ENCODE data around the gene ETHE1. TPM values are rescaled to one million over a fixed set of nuclear protein-coding genes. Genes with fewer than 3 reads are reported as not detected.

Gene ETHE1
- total RNA-seq, 1 donor from 2014 or later = 16.3 TPM

DNA sequence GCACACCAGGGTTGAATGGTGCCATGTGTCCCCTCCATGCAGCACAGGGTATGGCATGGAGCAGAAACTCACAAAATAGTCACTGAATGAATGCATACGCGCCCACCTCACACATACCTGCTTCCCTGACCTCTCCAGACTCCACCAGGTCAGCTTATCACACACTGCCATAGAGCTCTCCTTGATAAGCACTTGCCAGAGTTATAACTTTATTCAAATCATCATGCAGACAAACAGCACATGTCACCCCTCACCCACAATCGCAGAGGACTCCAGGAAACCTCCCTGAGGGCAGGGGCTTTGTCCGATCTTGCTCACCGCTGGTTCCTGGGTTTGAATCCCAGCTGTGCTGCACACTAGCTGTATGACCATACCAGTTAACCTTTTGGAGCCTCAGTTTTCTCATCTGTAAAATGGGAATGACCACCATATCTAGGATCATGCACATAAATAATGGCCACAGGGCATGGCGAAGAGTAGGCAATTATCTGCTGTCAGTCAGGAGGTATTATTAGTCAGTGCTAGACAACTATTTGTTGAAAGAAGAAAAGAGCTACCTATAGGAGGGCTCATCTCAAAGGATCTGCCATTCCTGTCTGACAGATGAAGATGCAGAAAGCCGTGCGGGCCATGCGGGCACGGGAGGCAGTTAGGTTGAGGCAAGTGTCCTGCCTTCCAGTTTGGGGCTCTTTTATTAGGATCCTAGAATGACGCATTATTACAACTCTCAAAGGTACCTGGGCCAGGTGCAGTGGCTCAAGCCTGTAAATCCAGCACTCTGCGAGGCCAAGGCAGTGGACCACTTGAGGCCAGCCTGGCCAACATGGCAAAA lies 34.4 kb upstream of the ETHE1 start:
- DNase-seq = no peak
- CTCF ChIA-PET = interaction anchor here (1.0 kb wide), 1 partner anchor 114 kb away, joined by 3 read pairs; no protein-coding TSS in a partner anchor
- peaks cover 26% of the 10 kb centered on the region for H3K36me3 Mint-ChIP-seq (ENCODE audit: low read depth)
- no peak for ATAC-seq (ENCODE audit: low read depth)
- H3K27ac Mint-ChIP-seq = peak overlapping the region; percentile 93
- intact Hi-C loops (cut with micrococcal nuclease) = loop anchor here (10.0 kb wide), 1 partner anchor 223 kb away; the partner anchor contains the start of gene KCNN4
- no peak overlapping the region for H3K4me3 Mint-ChIP-seq
- no peaks in the 10 kb centered on the region for H3K9me3 Mint-ChIP-seq
- H3K27me3 Mint-ChIP-seq = no peaks in the 10 kb centered on the region
- H3K4me1 Mint-ChIP-seq = peaks cover 56% of the 10 kb centered on the region
- POLR2A ChIA-PET = interaction anchor here (0.7 to 2.2 kb wide), 3 partner anchors 14 to 42 kb away, joined by 4 to 7 read pairs (median 6); partner anchors contain the start of gene XRCC1
- TF ChIP-seq, protein P1, sequence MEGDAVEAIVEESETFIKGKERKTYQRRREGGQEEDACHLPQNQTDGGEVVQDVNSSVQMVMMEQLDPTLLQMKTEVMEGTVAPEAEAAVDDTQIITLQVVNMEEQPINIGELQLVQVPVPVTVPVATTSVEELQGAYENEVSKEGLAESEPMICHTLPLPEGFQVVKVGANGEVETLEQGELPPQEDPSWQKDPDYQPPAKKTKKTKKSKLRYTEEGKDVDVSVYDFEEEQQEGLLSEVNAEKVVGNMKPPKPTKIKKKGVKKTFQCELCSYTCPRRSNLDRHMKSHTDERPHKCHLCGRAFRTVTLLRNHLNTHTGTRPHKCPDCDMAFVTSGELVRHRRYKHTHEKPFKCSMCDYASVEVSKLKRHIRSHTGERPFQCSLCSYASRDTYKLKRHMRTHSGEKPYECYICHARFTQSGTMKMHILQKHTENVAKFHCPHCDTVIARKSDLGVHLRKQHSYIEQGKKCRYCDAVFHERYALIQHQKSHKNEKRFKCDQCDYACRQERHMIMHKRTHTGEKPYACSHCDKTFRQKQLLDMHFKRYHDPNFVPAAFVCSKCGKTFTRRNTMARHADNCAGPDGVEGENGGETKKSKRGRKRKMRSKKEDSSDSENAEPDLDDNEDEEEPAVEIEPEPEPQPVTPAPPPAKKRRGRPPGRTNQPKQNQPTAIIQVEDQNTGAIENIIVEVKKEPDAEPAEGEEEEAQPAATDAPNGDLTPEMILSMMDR (IDR thresholded peaks at IDR 0.05) = no peak

DNA sequence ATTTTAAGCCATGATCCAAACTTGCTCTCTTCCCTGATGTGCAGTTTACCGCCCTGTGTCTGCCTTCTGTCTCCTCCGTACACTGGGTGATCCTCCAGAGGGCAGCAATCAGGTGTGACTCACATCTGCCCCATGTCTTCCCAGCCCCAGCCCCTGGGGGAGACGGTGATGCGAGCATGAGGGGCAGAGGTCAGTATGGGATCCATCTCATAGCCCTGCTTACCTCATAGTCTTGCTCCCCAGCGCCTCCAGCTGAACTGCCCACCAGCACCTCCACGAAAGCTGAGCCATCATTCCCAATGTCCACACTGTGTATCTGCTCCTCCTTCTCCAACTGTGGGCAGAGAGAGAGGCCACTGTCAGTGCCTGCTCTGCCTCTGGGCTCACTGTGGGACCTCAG lies 33.7 kb upstream of the ETHE1 start:
- Mint-ChIP-seq H3K4me1 (peaks cover 56% of the 10 kb centered on the region), H3K27me3 (no peaks in the 10 kb centered on the region), H3K4me3 (no peak overlapping the region), H3K9me3 (no peaks in the 10 kb centered on the region), H3K27ac (peak overlapping the region; percentile 93), H3K36me3 (ENCODE audit: low read depth) (peaks cover 26% of the 10 kb centered on the region)
- ATAC-seq (ENCODE audit: low read depth) (no peak), DNase-seq (no peak)
- CTCF ChIA-PET = interaction anchor here (1.0 kb wide), 1 partner anchor 114 kb away, joined by 3 read pairs; no protein-coding TSS in a partner anchor
- POLR2A ChIA-PET = interaction anchor here (0.7 to 1.2 kb wide), 2 partner anchors 27 to 34 kb away, joined by 3 to 4 read pairs; no protein-coding TSS in a partner anchor
- intact Hi-C loops (cut with micrococcal nuclease) = loop anchor here (10.0 kb wide), 1 partner anchor 224 kb away; the partner anchor contains the start of gene KCNN4
- TF ChIP-seq, protein P1 (IDR thresholded peaks at IDR 0.05) = no peak

DNA sequence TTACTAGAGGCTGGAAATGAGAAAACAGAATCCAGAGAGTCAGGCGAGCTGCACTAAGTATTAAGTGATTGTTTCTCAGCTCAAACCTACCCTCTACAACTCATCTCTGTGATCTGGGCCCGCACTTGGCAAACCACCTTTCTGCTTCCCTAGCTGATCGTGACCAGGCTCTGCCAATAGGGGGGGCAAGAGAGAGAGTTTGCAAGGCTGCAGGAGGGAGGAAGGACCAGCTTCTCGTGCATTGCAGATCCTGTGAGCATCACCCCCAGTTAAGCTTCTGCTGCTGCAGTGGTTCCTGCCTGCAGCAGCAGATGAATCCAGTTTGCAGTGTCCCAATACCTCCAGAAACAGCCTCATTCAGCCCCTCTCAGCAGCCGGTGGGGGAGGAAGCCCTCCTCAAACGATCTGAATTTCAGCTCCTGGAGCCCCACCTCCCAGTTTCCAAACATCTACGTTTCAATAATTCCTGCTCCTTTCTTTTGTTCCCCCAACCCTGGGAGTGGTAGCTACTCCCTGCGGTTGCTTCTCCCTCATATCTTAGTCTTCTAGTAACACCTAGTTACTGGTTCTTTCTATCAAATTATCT lies 28.3 kb upstream of the ETHE1 start:
- peaks cover 57% of the 10 kb centered on the region for H3K36me3 Mint-ChIP-seq (ENCODE audit: low read depth)
- intact Hi-C loops (cut with micrococcal nuclease) = loop anchor here (1.0 to 10.0 kb wide), 6 partner anchors 22 to 254 kb away; partner anchors contain the start of gene ZNF575
- CTCF ChIA-PET = interaction anchor here (0.5 to 7.8 kb wide), 23 partner anchors 9 to 255 kb away, joined by 3 to 92 read pairs (median 6); partner anchors contain the start of genes IRGQ, PINLYP, XRCC1 and ZNF575

DNA sequence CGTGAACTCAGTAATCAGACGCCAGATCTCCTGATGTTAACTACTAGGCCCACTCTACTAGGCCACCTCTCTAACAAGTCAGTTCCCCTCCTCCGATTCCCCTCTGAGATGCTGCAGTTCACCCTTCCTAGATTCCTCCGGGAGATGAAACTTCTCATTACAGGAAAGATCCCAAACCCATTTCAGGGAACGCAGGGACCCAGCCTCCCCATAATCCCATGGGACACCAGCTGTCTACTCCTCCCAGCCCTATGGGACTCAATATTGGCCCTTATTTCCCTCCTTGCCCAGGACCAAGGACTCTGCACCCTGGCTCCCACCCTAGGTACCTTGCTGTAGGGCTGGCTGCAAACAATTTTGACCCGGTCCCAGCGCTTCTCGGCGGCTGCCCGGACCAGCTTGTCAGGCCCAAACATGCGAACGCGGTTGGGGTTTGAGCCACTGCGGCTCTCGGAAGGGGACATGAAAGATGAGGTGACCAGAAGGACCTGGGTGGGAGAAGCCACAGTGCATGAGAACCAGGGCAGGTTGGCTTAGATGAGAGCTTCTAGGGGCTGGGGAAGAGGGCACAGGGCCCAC lies 27.4 kb upstream of the ETHE1 start:
- DNase-seq (no peak), ATAC-seq (ENCODE audit: low read depth) (no peak)
- Mint-ChIP-seq H3K36me3 (ENCODE audit: low read depth) (peaks cover 60% of the 10 kb centered on the region), H3K4me1 (peaks cover 9% of the 10 kb centered on the region), H3K27me3 (no peaks in the 10 kb centered on the region), H3K9me3 (no peaks in the 10 kb centered on the region), H3K27ac (no peak overlapping the region), H3K4me3 (no peak overlapping the region)
- POLR2A ChIA-PET = interaction anchor here (1.4 to 1.6 kb wide), 2 partner anchors 40 kb away, joined by 4 to 10 read pairs; no protein-coding TSS in a partner anchor
- CTCF ChIA-PET = interaction anchor here (0.7 to 7.8 kb wide), 18 partner anchors 10 to 256 kb away, joined by 3 to 92 read pairs (median 8); partner anchors contain the start of genes IRGQ, PINLYP, XRCC1 and ZNF575
- TF ChIP-seq, protein P1 (IDR thresholded peaks at IDR 0.05) = no peak
- intact Hi-C loops (cut with micrococcal nuclease) = loop anchor here (10.0 kb wide), 1 partner anchor 190 kb away; no protein-coding TSS in a partner anchor

More for the DNA sequence above, 28.3 kb upstream of the ETHE1 start:
- H3K9me3 Mint-ChIP-seq = no peaks in the 10 kb centered on the region
- no peaks in the 10 kb centered on the region for H3K27me3 Mint-ChIP-seq
- TF ChIP-seq, protein P1 (IDR thresholded peaks at IDR 0.05) = no peak
- H3K4me3 Mint-ChIP-seq = no peak overlapping the region
- ATAC-seq (ENCODE audit: low read depth) = peak; percentile 98
- no peak overlapping the region for H3K27ac Mint-ChIP-seq
- POLR2A ChIA-PET = interaction anchor here (1.6 kb wide), 1 partner anchor 39 kb away, joined by 10 read pairs; no protein-coding TSS in a partner anchor
- DNase-seq = peak; percentile 55
- peaks cover 13% of the 10 kb centered on the region for H3K4me1 Mint-ChIP-seq
